Liver (tissue), 3 donors: Measurements from ENCODE around the gene TRIP12.
"Not testable (repeated sequence)": the region's sequence is repeated elsewhere in the genome, so short reads cannot be mapped to it uniquely, and the experiment has no call there.

Experiments
- FOXA1 ChIP-seq: IDR thresholded peaks from 2 replicates; pipeline ENCODE4 v1.6.1; 2016; ENCODE audit warnings: antibody characterized with exemption
- HNF4A ChIP-seq, 2 donors: conservative IDR thresholded peaks; 2 replicates each; pipeline ENCODE4 v1.6.1; 2016; ENCODE audit warnings: antibody characterized with exemption in 2 of 2, mild to moderate bottlenecking in 2 of 2
- JUND ChIP-seq, 2 donors: IDR thresholded peaks; 2 replicates each; pipeline ENCODE4 v1.6.1; 2016; ENCODE audit warnings: antibody characterized with exemption in 2 of 2
- NR2F2 ChIP-seq: IDR thresholded peaks from 2 replicates; pipeline ENCODE4 v1.6.1; 2016; ENCODE audit warnings: antibody characterized with exemption
- TAF1 ChIP-seq: conservative IDR thresholded peaks from 2 replicates; pipeline ENCODE4 v1.6.1; 2016; ENCODE audit warnings: antibody characterized with exemption, mild to moderate bottlenecking
- YY1 ChIP-seq: IDR thresholded peaks from 2 replicates; pipeline ENCODE4 v1.6.1; 2016; ENCODE audit warnings: antibody characterized with exemption, mild to moderate bottlenecking
- TF ChIP-seq, protein P1 (sequence below): fragments of 150-350 bp; IDR thresholded peaks from 2 replicates; pipeline ENCODE4 v1.5.1; 2017; ENCODE audit warnings: improper control_type of control experiment, low read depth, low read length; ENCODE audit not compliant: missing input control
- TF ChIP-seq, protein P2 (sequence below): IDR thresholded peaks from 2 replicates; pipeline ENCODE4 v1.6.1; 2016; ENCODE audit warnings: antibody characterized with exemption, mild to moderate bottlenecking
- donor health status: healthy.
- donor health status: healthy.

DNA sequence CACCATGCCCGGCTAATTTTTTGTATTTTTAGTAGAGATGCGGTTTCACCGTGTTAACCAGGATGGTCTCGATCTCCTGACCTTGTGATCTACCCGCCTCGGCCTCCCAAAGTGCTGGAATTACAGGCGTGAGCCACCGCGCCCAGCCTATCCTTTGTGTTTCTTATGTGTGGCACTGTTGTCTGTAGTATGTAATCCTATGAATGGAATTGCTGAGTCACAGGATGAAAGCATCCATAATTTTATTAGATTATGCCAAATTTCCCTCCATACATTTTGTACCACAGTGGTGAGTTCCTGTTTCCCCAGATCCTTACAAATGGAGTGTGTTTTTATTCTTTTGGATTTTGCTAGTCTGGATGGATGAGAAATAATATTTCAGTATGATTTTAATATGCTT, 41.8 kb upstream of the TRIP12 start:
- TF ChIP-seq, protein P1, sequence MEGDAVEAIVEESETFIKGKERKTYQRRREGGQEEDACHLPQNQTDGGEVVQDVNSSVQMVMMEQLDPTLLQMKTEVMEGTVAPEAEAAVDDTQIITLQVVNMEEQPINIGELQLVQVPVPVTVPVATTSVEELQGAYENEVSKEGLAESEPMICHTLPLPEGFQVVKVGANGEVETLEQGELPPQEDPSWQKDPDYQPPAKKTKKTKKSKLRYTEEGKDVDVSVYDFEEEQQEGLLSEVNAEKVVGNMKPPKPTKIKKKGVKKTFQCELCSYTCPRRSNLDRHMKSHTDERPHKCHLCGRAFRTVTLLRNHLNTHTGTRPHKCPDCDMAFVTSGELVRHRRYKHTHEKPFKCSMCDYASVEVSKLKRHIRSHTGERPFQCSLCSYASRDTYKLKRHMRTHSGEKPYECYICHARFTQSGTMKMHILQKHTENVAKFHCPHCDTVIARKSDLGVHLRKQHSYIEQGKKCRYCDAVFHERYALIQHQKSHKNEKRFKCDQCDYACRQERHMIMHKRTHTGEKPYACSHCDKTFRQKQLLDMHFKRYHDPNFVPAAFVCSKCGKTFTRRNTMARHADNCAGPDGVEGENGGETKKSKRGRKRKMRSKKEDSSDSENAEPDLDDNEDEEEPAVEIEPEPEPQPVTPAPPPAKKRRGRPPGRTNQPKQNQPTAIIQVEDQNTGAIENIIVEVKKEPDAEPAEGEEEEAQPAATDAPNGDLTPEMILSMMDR = not testable (repeated sequence)
- not testable (repeated sequence) for TF ChIP-seq HNF4A (conservative IDR thresholded peaks at IDR 0.05); NR2F2; FOXA1; YY1; JUND (IDR thresholded peaks at IDR 0.05); TAF1
- TF ChIP-seq, protein P2, sequence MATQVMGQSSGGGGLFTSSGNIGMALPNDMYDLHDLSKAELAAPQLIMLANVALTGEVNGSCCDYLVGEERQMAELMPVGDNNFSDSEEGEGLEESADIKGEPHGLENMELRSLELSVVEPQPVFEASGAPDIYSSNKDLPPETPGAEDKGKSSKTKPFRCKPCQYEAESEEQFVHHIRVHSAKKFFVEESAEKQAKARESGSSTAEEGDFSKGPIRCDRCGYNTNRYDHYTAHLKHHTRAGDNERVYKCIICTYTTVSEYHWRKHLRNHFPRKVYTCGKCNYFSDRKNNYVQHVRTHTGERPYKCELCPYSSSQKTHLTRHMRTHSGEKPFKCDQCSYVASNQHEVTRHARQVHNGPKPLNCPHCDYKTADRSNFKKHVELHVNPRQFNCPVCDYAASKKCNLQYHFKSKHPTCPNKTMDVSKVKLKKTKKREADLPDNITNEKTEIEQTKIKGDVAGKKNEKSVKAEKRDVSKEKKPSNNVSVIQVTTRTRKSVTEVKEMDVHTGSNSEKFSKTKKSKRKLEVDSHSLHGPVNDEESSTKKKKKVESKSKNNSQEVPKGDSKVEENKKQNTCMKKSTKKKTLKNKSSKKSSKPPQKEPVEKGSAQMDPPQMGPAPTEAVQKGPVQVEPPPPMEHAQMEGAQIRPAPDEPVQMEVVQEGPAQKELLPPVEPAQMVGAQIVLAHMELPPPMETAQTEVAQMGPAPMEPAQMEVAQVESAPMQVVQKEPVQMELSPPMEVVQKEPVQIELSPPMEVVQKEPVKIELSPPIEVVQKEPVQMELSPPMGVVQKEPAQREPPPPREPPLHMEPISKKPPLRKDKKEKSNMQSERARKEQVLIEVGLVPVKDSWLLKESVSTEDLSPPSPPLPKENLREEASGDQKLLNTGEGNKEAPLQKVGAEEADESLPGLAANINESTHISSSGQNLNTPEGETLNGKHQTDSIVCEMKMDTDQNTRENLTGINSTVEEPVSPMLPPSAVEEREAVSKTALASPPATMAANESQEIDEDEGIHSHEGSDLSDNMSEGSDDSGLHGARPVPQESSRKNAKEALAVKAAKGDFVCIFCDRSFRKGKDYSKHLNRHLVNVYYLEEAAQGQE = not testable (repeated sequence)
